ENCODE data around the gene TMEM26. TPM values are rescaled to one million over a fixed set of nuclear protein-coding genes. Genes with fewer than 3 reads are reported as not detected.

The TMEM26 gene
- total RNA-seq, 1 experiment from 2014 or later: not detected

DNA sequence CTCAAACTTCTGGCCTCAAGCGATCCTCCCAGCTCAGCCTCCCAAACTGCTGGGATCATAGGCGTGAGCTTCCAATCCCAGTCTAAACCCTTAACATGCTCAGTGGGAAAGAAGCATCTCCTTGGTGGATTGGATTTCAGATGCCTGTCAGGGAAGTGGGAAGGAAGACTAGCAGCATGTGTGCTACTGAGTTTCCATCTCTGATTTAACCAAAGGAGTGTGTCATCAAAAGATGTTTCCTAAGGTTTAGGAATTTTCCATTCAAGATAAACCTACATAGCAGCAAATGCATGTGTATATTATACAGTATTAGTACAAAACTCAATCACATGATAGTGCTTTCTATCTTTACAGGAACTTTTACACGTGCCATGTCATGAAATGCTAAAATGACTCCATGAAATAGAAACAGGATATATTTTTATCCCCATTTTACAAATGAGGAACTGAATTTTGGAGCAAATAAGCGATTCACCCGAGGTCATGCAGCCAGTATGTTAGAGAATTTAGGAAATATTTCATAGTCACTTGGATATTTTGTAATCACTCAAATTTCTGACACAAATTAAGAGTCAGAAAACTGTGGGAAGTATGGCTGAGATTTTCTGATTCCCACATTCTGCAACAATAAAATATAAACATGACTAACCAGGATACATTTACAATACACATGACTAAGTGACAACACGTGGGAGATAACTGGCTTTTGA, 11.4 kb upstream of the TMEM26 start:
- DNase-seq (ENCODE audit: low read depth, low spot score): no peak

DNA sequence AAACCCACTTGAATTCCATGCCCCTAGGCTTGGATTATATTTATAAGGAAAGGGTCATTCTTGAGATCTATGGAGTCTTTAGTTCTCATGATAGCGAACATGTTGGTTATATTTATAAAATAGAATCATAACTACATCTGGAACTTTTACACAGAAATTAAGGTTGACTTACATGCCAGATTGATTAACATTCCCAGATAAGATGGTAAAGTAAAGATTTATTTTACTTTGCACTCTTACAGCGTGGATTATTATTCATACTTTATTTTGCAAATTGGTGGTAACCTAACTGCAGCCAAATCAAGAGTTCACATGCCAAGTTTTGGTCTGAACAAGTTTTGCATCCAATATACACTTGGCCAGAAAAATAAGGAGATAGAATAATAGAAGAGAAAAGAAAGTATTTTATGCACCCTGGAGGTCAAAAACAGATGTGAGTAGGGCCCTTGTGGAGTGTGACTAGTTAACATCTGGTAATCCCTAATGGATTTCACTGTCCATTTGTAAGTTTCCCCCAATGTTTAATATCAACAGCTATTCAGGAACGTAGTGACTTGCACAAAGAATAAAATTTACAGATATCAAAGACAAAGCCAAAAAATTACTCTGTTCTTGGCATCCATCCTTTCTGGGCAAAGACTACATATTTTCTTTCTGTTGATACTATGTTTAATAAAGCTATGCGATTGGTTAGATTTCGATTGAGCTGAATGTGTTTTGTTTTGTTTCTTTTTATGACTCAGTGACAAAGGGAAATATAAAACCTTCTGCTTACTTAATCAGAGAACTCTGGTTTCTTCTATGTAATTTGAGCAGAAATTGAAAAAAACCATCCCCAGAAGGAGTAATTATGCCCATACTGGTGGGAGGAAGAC, 10.1 kb upstream of the TMEM26 start:
- in situ Hi-C loops (cut with HindIII; ENCODE audit: low pct_unique_long_range_greater_than_20kb, low sequenced_read_pairs): no loop called here

More for the DNA sequence above, 11.4 kb upstream of the TMEM26 start:
- in situ Hi-C loops (cut with HindIII; ENCODE audit: low pct_unique_long_range_greater_than_20kb, low sequenced_read_pairs): no loop called here

DNA sequence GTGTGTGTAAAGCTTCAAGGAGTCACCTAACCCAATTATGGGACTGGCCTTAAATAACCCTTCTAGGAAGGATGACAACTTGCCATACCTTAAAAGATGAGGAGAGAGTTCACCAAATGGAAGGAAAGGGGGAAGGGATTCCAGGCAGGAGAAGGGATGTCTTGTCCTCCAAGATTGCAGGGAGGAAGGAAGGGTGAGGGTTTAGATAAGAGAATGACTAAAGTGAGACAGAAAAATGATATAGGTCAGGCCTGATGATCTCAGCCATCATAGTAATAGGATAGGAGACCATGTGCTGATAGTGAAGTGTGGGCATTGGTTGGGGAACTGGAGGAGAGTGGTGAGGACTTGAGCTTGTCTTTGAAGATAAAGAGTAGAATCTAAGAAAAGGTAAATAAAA, 7.7 kb upstream of the TMEM26 start:
- in situ Hi-C loops (cut with HindIII; ENCODE audit: low pct_unique_long_range_greater_than_20kb, low sequenced_read_pairs): no loop called here
- DNase-seq (ENCODE audit: low read depth, low spot score): no peak

More for the DNA sequence above, 10.1 kb upstream of the TMEM26 start:
- DNase-seq (ENCODE audit: low read depth, low spot score): no peak

DNA sequence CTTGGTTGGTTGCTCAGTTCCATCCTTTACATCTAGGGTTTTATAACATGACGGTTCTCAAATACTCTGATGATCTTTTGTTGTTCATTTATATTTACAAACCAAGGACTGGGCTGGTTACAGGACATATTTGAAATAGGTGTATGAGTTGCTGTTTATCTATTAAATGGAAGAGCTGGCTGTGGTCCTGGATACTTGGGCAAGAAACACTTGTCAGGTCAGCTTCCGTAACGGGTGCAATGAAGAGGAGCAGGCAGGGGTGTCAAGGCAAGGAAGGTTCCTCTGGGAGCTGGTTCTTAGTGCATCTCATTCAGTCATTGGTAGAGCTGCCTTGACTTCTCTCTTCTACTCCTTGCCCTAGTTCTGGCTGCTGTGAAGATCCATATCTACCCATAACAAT, 4.8 kb upstream of the TMEM26 start:
- in situ Hi-C loops (cut with HindIII; ENCODE audit: low pct_unique_long_range_greater_than_20kb, low sequenced_read_pairs): no loop called here
- DNase-seq (ENCODE audit: low read depth, low spot score): no peak

- in situ Hi-C loops (cut with HindIII; ENCODE audit: low pct_unique_long_range_greater_than_20kb, low sequenced_read_pairs): no loop called here
- DNase-seq (ENCODE audit: low read depth, low spot score): no peak
Observed at GRCh38 chr10:61456095-61456789, 3.1 kb upstream of the TMEM26 start.

DNA sequence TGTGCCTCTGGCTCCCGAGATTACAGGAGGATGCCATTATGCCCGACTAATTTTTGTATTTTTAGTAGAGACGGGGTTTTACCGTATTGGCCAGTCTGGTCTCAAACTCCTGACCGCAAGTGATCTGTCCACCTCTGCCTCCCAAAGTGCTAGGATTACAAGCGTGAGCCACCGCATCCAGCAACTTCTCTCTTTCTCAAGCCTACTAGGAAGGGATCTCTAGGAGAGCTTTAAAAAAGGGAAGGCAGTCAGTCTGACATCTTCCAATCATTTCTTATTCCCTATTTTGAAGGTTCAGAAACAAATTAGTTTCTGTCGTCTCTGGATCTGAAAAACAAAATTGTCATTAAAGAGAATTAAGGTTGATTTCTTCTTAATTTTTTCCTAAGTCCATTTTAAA, 2.5 kb upstream of the TMEM26 start:
- in situ Hi-C loops (cut with HindIII; ENCODE audit: low pct_unique_long_range_greater_than_20kb, low sequenced_read_pairs): no loop called here
- DNase-seq (ENCODE audit: low read depth, low spot score): no peak

GRCh38 chr10:61454541-61454940, 1.4 kb upstream of the TMEM26 start:
- in situ Hi-C loops (cut with HindIII; ENCODE audit: low pct_unique_long_range_greater_than_20kb, low sequenced_read_pairs): no loop called here
- no peak for DNase-seq (ENCODE audit: low read depth, low spot score)

GRCh38 chr10:61452151-61452651, 980 bp downstream of the TMEM26 start:
- in situ Hi-C loops (cut with HindIII; ENCODE audit: low pct_unique_long_range_greater_than_20kb, low sequenced_read_pairs): no loop called here
- no peak for DNase-seq (ENCODE audit: low read depth, low spot score)

- DNase-seq (ENCODE audit: low read depth, low spot score): no peak
- in situ Hi-C loops (cut with HindIII; ENCODE audit: low pct_unique_long_range_greater_than_20kb, low sequenced_read_pairs): no loop called here
Observed at GRCh38 chr10:61451357-61451756, 1.8 kb downstream of the TMEM26 start.

DNA sequence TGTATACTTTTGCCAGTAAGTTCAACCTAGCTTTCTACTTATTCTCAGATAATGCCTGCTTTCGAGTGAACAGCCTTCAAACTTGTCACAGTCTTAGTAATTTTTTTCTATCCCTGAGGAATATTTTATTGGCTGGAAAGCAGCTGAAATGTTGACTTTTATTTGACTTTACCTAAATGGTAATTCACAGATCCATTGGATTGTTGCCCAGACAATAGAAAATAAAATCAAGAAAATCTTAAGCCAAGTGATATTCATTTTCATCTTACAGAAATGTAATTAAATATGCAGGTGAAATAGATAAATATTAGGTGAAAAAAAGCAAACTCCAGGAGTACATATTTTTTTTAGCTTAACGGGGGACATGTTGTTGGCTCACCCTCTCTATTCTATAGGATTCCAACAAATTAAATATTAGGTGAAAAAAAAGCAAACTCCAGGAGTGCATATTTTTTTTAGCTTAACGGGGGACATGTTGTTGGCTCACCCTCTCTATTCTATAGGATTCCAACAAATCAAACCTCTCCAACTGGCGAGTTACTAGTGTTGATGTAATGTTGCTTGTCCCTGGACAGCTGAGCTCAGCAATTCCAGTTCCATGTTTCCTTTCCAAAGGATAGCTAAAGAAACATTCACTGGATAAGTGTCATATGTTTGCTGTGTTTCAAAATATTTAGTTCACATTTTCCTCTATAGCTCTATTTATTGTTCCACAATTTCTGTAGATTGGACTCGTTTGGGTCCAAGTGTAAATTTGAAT, 4.2 kb downstream of the TMEM26 start:
- DNase-seq (ENCODE audit: low read depth, low spot score): no peak
- in situ Hi-C loops (cut with HindIII; ENCODE audit: low pct_unique_long_range_greater_than_20kb, low sequenced_read_pairs): no loop called here

DNA sequence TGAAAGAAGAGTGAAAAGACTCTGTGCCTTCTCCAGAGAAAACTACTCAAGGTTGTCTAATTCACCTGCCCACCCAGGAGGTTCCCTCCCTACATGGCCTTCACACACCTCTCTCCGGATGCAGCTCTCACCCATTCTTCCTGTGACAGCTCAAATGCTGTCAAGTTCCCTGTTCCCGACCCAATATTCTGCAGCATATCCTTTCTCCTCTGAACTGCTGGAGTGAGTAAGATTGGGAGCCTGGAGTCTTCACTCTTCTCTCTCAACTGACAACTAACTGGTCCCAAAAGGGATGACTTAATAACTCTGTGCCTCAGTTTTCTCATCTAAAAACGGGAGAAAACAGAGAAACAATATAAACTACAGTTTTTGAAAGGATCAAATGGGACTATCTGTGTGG, 5.1 kb downstream of the TMEM26 start:
- no peak for DNase-seq (ENCODE audit: low read depth, low spot score)
- in situ Hi-C loops (cut with HindIII; ENCODE audit: low pct_unique_long_range_greater_than_20kb, low sequenced_read_pairs): no loop called here

DNA sequence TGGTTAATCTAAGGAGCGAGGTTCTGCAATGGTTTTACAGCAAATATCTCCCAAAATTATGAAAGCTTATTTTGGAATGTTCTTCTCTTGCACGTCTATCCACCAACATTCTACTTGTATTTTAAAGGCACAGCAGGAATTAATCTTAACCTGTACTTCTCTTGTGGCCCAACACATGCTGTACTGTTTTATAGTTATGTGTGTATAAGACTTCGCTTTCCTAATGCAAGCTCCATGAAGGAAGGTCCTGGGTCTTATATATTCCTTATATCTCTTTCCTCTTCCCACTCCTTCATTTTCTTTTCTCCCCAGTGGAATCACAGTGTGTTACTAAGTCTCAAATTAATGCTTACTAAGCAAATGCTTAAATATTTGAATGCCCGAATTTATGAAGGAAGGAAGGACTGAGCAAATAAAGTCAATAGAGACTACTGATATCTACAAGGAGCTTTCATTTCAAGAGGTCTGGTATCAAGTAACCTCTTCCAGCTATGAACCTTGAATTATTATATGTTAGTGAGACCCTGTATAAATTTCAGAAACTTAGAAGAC, 14.0 kb downstream of the TMEM26 start:
- in situ Hi-C loops (cut with HindIII; ENCODE audit: low pct_unique_long_range_greater_than_20kb, low sequenced_read_pairs): no loop called here
- no peak for DNase-seq (ENCODE audit: low read depth, low spot score)

- no peak for DNase-seq (ENCODE audit: low read depth, low spot score)
- in situ Hi-C loops (cut with HindIII; ENCODE audit: low pct_unique_long_range_greater_than_20kb, low sequenced_read_pairs): no loop called here
Observed at GRCh38 chr10:61438141-61438988, 14.8 kb downstream of the TMEM26 start.

DNA sequence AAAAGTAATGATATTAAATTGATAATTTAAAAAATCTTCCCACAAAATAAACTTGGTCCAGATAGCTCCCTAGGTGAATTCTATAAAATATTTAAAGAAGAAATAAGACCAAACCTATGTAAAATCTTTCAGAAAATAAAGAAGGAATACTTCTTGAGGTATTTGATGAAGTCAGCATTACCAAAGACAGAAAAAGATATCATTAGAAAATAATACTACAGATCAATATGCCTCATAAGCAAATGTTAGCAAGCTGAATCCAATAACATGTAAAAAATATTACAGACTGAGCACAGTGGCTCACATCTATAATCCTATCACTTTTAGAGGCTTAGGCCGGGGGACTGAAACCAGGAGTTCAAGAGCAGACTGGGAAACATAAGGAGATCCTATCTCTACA, 30.0 kb downstream of the TMEM26 start:
- no peak for DNase-seq (ENCODE audit: low read depth, low spot score)

DNA sequence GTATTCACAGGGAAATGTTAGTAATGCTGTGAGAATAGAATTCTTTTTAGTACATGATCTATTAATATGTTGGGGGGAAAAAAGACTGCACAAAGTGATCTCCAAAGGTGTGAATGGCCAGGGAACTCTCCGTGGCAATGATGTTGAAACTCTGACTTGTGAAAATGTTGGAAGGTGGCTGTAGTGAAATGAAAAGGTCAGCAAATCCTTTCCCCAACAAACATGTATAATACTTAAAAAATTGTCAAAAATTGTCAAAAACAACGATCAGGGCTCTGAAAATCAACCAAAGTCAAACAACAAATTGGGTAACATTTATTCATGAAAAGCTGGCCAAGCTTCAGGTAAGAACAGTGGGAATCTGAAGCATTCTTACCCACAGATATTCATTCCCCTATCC, 35.5 kb downstream of the TMEM26 start:
- in situ Hi-C loops (cut with HindIII; ENCODE audit: low pct_unique_long_range_greater_than_20kb, low sequenced_read_pairs): no loop called here
- DNase-seq (ENCODE audit: low read depth, low spot score): no peak

More for the DNA sequence above, 30.0 kb downstream of the TMEM26 start:
- in situ Hi-C loops (cut with HindIII; ENCODE audit: low pct_unique_long_range_greater_than_20kb, low sequenced_read_pairs): no loop called here

GRCh38 chr10:61415824-61416223, 37.4 kb downstream of the TMEM26 start:
- DNase-seq (ENCODE audit: low read depth, low spot score): no peak
- in situ Hi-C loops (cut with HindIII; ENCODE audit: low pct_unique_long_range_greater_than_20kb, low sequenced_read_pairs): no loop called here

Measured in SK-MEL-5 (cell line).